Measurements from ENCODE around the gene NUBP2.

Gene NUBP2

GRCh38 chr16:1772908-1773702 is 9.7 kb upstream of the NUBP2 start, which contains the start of gene MRPS34:
TSS of gene MRPS34 (minus strand) at chr16:1773134. CDS start at chr16:1773119, 15 bp downstream.
- peak; percentile 77 for DNase-seq

DNA sequence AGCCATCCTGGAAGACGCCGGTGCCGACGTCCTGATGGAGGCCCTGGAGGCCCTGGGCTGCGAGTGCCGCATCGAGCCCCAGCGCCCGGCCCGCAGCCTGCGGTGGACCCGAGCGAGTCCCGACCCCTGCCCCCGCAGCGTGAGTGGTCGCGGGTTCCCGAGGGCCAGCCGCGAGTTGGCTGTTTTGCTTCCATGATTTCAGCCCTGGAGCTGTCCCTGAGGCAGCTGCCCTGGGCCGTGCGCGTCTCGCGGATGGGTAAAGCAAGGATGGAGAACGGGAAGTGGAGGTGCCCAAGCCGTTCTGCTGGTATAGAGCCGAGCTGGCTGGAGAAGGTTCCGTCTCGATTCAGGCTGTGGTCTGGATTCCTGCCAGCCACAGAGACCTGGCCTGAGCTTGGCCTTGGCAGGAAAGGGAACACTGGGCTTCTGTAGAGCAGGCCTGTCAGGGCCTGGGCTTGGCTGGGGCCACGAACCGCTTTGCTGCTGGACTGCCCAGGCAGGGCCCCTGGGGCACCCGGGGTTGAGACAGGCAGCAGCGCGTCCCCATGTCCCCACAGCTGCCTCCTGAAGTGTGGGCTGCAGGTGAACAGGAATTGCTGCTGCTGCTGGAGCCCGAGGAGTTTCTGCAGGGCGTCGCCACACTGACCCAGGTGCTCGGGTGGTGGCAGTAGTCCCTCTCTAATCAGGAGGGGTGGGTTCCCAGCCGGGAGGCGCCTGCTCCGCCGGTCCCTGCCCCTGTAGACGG is 8.9 kb upstream of the NUBP2 start:
- no peak for DNase-seq

GRCh38 chr16:1774448-1774780 is 8.3 kb upstream of the NUBP2 start:
- no peak for DNase-seq

DNA sequence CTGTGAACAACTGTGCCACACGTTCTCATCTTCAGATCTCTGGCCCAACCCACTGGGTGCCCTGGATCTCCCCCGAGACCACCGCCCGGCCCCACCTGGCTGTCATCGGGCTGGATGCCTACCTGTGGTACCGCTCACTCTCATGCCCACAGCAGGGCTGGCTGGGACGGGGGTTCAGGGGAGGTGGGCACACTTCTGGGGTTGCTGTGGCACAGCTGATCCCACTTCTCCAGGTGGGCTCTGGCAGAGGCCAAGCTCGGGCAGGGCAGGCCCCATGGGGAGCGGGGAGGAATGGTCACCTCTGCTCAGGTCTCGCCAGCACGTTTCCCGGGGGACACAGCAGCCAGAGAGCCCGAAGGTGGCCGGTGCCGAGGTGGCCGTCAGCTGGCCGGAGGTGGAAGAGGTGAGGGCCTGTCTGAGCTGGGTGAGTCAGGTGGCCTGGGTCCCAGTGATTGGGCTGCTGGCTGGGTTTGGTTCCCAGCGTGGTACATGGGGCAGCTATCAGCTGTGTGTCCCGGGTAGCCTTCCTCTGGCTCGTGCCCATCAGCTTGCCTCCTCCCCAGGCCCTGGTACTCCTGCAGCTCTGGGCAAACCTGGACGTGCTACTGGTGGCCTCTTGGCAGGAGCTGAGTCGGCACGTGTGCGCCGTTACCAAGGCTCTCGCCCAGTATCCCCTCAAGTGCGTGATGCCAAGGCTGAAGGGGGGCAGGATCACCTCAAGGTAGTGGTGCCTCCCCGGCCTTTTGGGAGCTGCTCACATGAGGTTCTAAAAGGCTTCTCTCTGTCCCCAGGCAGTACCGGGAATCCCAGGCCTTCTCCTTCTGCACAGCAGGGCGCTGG is 7.5 kb upstream of the NUBP2 start:
- DNase-seq: no peak

DNA sequence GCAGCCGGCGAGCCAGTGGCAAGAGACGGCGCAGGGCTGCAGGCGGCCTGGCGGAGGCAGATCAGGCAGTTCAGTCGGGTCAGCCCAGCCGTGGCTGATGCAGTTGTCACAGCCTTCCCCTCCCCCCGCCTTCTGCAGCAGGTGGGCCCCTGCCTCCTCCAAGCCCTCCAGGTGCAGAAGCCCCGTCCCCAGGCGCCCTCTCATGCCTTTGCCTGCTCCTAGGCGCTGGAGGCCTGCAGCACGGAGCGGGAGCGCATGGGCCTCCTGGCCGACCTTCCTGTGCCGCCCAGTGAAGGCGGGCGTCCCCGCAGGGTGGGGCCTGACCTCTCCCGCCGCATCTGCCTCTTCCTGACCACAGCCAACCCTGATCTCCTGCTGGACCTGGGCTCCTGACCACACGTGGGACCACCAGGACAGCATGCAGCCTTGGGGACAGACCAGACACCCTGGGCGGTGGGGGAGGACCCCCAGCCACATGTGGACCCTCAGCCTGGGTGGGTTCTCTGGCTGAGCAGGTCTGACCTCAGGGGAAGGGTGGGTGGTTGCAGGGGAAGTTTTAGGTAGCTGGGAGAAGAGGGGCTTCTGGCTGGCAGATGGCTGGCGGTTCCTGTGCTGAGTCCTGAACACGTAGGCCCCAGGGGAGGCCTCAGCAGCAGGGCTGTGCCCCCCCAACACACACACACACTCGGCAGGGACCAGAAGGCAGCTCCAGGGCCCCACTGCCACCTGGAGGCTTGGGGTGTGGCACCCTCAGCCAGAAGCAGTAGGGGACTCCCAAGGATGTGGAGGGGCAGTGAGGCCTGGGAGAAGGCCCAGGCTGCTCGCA is 6.7 kb upstream of the NUBP2 start:
- DNase-seq: no peak

- DNase-seq: no peak
Observed at GRCh38 chr16:1776672-1776955, 6.1 kb upstream of the NUBP2 start.

GRCh38 chr16:1776991-1777374 is 5.8 kb upstream of the NUBP2 start:
- DNase-seq: no peak

GRCh38 chr16:1777375-1778199 is 5.2 kb upstream of the NUBP2 start:
- no peak for DNase-seq

- no peak for DNase-seq
Observed at GRCh38 chr16:1778200-1779179, 4.3 kb upstream of the NUBP2 start.

- DNase-seq: no peak
Observed at GRCh38 chr16:1779234-1779701, 3.5 kb upstream of the NUBP2 start.

- no peak for DNase-seq
Observed at GRCh38 chr16:1779741-1780676, 2.8 kb upstream of the NUBP2 start.

- no peak for DNase-seq
Observed at GRCh38 chr16:1780677-1781072, 2.1 kb upstream of the NUBP2 start.

DNA sequence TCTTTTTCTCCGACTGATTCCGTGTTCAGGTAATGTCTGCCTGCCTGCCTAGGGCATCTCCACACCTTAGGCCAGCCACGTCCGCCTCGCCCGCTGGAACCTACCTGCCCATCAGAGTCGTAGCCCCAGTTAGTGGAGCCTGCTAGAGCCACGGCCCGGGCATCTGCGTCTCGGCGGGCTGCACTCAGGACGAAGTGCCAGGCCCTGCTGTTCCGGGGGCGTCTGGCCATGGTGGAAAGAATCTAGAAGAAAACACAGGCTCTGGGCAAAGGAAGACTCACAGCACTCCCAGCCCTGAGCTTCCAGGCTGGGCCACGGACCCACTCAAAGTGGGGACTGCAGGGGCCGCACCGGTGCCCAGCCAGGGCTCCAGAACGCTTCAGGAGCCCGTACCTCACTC is 1.5 kb upstream of the NUBP2 start:
- no peak for DNase-seq

GRCh38 chr16:1781758-1782407 is 877 bp upstream of the NUBP2 start:
- DNase-seq: no peak

DNA sequence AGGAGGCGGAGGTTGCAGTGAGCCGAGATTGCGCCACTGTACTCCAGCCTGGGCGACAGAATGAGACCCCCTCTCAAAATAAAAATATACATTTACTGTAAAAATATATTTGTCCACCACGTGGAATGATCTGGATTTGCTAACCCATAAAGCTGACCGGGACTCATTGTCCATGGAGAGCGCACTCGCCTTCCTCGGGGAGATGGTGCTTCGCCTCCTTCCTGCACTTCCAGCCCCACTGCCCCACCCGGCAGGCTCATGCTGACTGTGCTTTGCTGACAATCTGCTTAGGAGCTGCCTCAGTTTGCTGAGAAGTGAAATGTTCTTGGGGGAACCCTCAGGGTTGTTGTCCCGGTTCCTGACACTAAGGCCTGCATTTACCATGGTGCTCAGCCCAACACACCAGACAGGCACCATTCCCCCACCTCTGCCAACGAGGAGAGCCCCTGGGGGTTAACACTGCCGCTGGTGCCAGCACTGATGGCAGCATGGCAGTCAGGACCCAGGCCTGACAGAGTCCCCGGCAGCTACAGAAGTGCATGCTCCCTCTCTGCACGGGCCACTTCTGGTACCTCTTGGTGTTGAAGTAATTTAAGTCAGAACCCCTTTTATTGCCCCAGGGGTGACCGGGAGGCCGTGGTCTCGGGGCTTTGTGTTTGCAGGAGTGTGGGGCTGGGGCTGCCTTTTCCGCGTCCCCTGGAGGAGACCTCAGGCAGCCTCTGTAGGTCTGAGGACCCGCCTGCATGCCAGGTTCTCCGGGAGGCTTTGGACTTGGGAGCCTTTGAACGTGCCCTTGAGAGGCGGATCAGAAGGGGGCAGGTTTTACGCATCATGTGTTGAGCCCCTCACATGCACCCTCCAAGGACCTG is 2.5 kb downstream of the NUBP2 start:
- DNase-seq: no peak

- peak; percentile 11 for DNase-seq
Observed at GRCh38 chr16:1785846-1786170, 3.0 kb downstream of the NUBP2 start.

GRCh38 chr16:1786242-1787055 is 3.7 kb downstream of the NUBP2 start:
- peak; percentile 12 for DNase-seq

Measured in activated CD8-positive, alpha-beta memory T cell treated with anti-CD3 and anti-CD28 coated beads, Interleukin-2, amount 50 U/mL, for 4 hours (primary cell).